Right hindlimb (tissue), 1 donor: Measurements from ENCODE around the gene ZNF90.
"Not testable (repeated sequence)": the region's sequence is repeated elsewhere in the genome, so short reads cannot be mapped to it uniquely, and the experiment has no call there.

Experiments used
- DNase-seq: peaks from one replicate; pipeline ENCODE4 v3.0.0-alpha.2; 2018

ZNF90 gene

DNA sequence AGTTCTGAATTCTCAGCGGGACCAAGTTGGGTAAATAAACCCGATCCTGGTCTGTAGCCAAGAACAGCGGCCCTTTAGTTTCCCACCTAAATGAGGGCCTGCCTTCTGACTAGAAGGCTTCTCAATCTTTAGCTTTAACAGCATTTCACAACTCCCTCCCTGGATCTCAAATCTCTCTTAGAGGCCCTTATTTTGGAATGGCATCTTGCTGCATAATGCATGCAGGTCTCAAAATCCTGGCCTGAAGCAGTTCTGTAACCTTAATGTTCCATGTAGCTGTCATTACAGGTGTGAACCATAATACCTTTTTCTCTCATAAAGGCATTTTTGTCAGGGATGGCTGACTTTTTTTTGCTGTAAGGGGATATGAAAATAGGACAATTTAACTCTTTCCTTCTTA is 29.5 kb downstream of the ZNF90 start:
- no peak for DNase-seq

DNA sequence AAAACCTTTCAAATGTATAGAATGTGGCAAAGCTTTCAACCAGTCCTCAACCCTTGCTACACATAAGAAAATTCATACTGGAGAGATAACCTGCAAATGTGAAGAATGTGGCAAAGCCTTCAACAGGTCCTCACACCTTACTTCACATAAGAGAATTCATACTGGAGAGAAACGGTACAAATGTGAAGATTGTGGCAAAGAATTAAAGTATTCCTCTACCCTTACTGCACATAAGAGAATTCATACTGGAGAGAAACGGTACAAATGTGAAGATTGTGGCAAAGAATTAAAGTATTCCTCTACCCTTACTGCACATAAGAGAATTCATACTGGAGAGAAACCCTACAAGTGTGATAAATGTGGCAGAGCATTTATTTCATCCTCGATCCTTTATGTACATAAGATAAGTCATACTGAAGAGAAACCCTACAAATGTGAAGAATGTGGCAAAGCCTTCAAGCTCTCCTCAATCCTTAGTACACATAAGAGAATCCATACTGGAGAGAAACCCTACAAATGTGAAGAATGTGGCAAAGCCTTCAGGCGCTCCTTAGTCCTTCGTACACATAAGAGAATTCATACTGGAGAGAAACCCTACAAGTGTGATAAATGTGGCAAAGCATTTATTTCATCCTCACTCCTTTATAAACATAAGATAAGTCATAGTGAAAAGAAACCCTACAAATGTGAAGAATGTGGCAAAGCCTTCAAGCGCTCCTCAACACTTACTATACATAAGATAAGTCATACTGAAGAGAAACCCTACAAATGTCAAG is 40.5 kb downstream of the ZNF90 start:
- not testable (repeated sequence) for DNase-seq

DNA sequence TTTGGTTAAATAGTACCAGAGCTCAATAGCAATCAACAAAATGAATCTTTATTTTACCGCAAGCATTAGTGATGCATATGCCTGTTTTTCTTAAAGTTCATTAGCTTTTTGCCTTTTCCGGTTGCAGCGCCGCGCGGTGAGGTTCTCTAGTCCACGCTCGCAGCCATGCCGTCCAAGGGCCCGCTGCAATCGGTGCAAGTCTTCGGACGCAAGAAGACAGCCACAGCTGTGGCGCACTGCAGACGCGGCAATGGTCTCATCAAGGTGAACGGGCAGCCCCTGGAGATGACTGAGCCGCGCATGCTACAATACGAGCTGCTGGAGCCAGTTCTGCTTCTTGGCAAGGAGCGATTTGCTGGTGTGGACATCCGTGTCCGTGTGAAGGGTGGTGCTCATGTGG is 47.1 kb downstream of the ZNF90 start:
- no peak for DNase-seq

DNA sequence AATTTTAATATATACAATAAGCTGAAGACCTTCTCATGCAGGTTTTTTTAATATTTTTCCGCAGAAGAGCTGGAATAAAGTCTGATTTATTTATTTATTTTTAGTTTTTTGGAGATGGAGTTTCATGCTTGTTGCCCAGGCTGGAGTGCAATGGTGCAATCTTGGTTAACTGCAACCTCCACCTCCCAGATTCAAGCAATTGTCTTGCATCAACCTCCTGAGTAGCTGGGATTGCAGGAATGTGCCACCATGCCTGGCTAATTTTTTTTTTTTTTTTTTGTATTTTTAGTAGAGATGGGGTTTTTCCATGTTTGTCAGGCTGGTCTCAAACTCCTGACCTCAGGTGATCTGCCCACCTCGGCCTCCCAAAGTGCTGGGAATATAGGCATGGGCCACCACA is 55.1 kb downstream of the ZNF90 start:
- not testable (repeated sequence) for DNase-seq

DNA sequence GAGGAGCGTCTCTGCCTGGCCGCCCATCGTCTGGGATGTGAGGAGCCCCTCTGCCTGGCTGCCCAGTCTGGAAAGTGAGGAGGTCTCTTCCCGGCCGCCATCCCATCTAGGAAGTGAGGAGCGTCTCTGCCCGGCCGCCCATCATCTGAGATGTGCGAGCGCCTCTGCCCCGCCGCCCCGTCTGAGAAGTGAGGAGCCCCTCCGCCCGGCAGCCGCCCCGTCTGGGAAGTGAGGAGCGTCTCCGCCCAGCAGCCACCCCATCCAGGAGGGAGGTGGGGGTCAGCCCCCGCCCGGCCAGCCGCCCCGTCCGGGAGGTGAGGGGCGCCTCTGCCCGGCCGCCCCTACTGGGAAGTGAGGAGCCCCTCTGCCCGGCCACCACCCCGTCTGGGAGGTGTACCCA is 59.9 kb downstream of the ZNF90 start:
- not testable (repeated sequence) for DNase-seq

DNA sequence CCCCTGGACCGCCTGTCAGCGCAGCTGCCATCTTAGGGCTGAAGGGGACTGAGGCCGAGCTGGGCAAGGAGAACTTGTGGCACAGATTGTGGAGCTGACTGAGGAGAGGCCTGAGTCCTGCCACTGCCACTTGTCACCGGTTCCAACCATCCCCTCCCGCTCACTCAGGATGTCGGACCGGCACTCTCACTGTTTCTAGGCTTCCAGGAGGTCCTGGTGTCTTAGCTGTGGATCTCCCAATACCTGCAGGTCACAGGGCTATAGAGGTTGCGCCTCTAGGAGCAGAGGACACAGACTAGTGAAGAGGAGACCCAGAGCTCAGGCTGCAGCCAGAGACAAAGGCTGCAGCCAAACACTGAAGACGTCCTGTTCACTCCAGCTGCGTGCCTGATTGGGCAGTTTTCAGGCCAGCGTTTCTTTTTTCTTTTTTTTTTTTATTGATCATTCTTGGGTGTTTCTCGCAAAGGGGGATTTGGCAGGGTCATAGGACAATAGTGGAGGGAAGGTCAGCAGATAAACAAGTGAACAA is 73.9 kb downstream of the ZNF90 start:
- no peak for DNase-seq

DNA sequence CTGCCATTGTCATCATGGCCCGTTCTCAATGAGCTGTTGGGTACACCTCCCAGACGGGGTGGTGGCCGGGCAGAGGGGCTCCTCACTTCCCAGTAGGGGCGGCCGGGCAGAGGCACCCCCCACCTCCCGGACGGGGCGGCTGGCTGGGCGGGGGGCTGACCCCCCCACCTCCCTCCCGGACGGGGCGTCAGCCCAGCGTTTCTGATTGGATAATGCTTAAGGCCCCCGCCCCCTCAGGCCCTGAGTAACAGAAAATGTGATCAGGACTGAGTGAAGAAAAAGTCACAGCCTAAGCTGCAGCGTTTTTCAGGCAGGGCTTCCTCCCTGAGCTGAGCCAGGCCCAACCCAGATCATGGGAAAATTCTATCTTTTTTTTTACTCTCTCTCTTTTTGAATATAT is 74.7 kb downstream of the ZNF90 start:
- not testable (repeated sequence) for DNase-seq

DNA sequence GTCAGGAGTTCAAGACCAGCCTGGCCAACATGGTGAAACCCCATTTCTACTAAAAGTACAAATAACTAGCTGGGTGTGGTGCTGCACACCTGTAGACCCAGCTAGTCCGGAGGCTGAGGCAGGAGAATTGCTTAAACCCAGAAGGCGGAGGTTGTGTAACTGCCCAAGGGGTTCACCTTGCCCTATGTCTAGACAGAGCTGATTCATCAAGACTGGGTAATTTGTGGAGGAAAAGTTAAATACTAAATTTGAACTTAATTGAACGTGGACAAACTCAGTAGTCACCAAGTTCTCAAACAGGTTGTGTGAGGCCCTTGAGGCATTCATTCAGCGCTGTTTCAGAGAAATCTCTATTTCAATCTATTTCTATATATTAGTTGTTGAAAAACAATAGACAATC is 75.5 kb downstream of the ZNF90 start:
- no peak for DNase-seq

DNA sequence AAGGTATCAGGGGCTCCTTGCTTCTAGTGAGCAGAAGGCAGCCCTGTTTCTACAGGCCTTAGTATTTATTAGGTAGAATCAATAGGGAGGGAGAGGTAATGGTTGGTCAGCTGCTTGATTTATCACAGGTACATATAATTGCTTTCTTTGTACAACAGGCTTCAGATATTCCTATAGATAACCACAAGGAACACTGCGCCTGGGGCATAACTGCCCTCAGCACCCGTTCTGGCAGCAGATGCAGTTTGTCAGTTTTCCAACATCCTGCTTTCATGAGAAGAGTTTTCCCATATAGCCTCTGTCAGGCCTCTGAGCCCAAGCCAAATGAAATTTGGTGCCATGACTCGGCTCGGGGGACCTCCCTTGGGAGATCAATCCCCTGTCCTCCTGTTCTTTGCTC is 76.8 kb downstream of the ZNF90 start:
- DNase-seq, result no peak

DNA sequence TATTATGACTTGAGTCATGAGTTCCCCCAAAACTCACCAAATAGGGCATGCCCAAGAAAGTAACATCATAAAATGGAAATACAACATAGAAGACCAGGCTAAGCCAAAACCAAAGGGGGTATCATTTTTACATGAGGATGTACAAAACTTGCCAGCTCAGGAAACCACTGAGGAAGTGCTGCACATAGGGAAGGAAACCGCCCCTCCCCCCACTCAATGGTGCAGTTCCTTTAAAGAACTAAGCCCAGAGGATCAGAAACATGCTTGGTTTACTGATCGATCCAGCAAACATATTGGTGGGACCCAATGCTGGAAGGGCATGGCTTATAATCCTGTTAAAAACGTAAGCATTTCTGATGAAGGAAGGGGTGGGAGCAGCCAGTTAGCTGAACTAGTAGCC is 85.0 kb downstream of the ZNF90 start:
- no peak for DNase-seq

DNA sequence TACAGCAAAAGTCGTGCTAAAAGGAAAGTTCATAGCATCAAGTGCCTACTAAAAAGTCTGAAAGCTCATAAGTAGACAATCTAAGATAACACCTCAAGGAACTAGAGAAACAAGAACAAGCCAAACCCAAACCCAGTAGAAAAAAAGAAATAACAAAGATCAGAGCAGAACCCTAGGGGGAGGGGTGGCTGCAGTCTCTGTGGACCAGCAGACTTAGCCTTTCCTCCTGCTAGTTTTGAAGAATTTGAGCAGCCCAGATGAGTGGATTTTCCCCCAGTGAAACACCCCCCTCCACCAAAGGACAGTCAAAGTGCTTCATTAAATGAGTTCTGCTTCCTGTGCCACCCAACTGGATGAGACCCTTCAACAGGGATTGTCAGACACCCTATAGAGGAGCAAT is 86.7 kb downstream of the ZNF90 start:
- no peak for DNase-seq

DNA sequence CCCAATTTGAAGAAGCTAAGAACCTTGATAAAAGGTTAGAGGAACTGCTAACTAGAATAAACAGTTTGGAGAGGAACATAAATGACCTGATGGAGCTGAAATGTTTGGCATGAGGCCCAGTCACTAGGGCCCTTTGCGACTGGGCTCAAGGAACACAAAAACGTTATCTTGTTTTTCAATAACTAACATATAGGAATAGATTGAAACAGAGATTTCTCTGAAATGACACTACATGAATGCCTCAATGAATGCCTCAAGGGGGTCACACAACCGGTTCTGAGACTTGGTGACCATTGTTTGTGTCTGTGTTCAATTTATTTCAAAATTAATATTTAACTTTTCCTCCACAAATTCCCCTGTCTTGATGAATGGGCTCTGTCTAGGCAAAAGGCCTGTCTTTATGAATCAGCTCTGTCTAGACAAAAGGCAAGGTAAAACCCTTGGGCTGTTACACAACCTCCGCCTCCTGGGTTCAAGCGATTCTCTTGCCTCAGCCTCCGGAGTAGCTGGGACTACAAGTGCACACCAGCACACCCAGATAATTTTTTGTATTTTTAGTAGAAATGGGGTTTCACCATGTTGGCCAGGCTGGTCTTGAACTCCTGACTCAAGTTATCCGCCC is 88.3 kb downstream of the ZNF90 start:
- DNase-seq, result no peak

DNA sequence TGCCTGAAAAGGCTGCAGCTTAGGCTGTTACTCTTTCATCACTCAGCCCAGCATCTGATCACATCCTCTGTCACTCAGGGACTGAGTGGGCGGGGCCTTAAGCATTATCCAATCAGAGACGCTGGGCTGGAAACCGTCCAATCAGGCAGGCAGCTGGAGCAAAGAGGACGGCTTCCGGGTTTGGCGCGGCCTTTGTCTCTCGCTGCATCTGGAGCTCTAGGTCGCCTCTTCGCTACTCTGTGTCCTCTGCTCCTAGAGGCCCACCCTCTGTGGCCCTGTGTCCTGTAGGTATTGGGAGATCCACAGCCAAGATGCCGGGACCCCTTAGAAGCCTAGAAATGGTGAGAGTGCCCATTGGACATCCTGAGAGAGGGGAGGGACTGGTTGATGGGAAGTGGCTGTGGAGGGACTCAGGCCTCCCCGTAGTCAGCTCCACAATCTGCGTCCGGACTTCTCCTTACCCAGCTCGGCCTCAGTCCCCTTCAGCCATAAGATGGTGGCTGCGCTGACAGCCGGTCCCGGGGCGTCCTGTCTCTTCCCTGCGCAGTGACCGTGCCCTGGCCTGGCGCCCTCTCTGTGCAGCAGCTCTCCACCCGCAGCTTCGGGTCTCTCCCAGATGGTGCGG is 89.3 kb downstream of the ZNF90 start, which contains the start of gene ZNF486:
ZNF486 (plus strand) TSS at position 195 of the 625 bp plus-strand sequence; CDS start at position 312, 117 bp downstream.
- peak; percentile 97 for DNase-seq

DNA sequence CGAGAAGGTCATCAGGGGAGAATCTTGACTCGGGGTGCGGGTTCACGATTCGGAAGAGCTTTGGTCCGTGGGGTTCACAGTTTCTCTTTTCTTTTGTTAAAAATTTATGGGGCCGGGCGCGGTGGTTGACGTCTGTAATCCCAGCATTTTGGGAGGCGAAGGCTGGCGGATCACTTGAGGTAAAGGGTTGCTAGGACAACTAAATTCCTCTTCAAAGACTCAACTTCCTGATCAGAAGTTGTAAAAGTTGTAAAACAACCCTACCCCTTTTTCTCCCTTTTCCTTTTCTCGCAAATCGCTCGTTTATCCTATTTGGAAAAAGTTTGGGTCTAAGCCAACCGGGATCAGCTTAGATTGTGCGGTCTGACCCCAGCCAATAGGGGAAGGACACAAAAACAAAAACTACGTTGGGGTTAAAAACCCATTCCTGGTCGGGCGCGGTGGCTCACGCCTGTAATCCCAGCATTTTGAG is 89.9 kb downstream of the ZNF90 start:
- DNase-seq, result no peak
